Right lobe of liver (tissue), 4 donors: ENCODE data around the gene TMEM214.

Experiments
- CTCF ChIP-seq, 4 donors: fragments of 200-600 bp in 3 of 4; fragments of 450-650 bp in 1 of 4; IDR thresholded peaks; one replicate each; pipeline versions ENCODE4 v1.5.1 to v1.8.0; 2016 to 2022; ENCODE audit warnings: antibody characterized with exemption in 4 of 4, mild to moderate bottlenecking in 2 of 4
- POLR2A ChIP-seq: fragments of 450-650 bp; IDR thresholded peaks from one replicate; pipeline ENCODE4 v1.6.1; 2017; ENCODE audit warnings: antibody characterized with exemption, mild to moderate bottlenecking
- donor health status: DM: no; HTN: no; CAD: no.
- donor health status: DM: no; HTN: no; CAD: no.
- donor health status: DM: no; HTN: yes; CAD: no.

- TF ChIP-seq CTCF (IDR thresholded peaks at IDR 0.05) (no peak), POLR2A (no peak)
These were observed 25.4 kb downstream of the TMEM214 start for GRCh38 chr2:27058210-27058609.
